AML-193 (cell line): Measurements from ENCODE around the gene UBE2K.
"Not testable (repeated sequence)": the region's sequence is repeated elsewhere in the genome, so short reads cannot be mapped to it uniquely, and the experiment has no call there.

Experiments used
- DNase-seq, 2 experiments: peaks; one replicate each; lab custom pipeline; 2025; lab: John Stamatoyannopoulos, UW

UBE2K gene

GRCh38 chr4:39697740-39698423 lies at the start of gene UBE2K:
UBE2K (plus strand) TSS chr4:39698136; CDS start chr4:39698328, 192 bp downstream.
- peak; percentile 65 to 80 for DNase-seq

- no peak for DNase-seq
These were observed 49.7 kb upstream of the UBE2K start for GRCh38 chr4:39648213-39648612.

GRCh38 chr4:39648827-39649558 lies 48.9 kb upstream of the UBE2K start:
- no peak for DNase-seq

GRCh38 chr4:39649639-39650265 lies 48.2 kb upstream of the UBE2K start:
- no peak for DNase-seq

- not testable (repeated sequence) for DNase-seq
These were observed 46.4 kb upstream of the UBE2K start for GRCh38 chr4:39651586-39651985.

GRCh38 chr4:39655211-39655610 lies 42.7 kb upstream of the UBE2K start:
- no peak for DNase-seq

- no peak for DNase-seq
These were observed 42.1 kb upstream of the UBE2K start for GRCh38 chr4:39655876-39656275.

GRCh38 chr4:39656638-39657037 lies 41.3 kb upstream of the UBE2K start:
- not testable (repeated sequence) for DNase-seq

- no peak for DNase-seq
These were observed 40.5 kb upstream of the UBE2K start for GRCh38 chr4:39657465-39657864.

- no peak for DNase-seq
These were observed 39.2 kb upstream of the UBE2K start for GRCh38 chr4:39658756-39659155.

- DNase-seq, result no peak
These were observed 37.9 kb upstream of the UBE2K start for GRCh38 chr4:39660045-39660444.

- no peak for DNase-seq
These were observed 37.2 kb upstream of the UBE2K start for GRCh38 chr4:39660757-39661156.

GRCh38 chr4:39662683-39663082 lies 35.3 kb upstream of the UBE2K start:
- DNase-seq, result no peak

- no peak for DNase-seq
These were observed 32.9 kb upstream of the UBE2K start for GRCh38 chr4:39664828-39665731.

GRCh38 chr4:39667706-39668105 lies 30.2 kb upstream of the UBE2K start:
- DNase-seq, result no peak

- no peak for DNase-seq
These were observed 29.0 kb upstream of the UBE2K start for GRCh38 chr4:39668887-39669286.

GRCh38 chr4:39670296-39670695 lies 27.6 kb upstream of the UBE2K start:
- not testable (repeated sequence) for DNase-seq

GRCh38 chr4:39675681-39676080 lies 22.3 kb upstream of the UBE2K start:
- DNase-seq, result not testable (repeated sequence)

- DNase-seq, result not testable (repeated sequence)
These were observed 16.9 kb upstream of the UBE2K start for GRCh38 chr4:39681003-39681402.

- no peak for DNase-seq
These were observed 15.8 kb upstream of the UBE2K start for GRCh38 chr4:39682138-39682537.

- DNase-seq, result no peak
These were observed 11.9 kb upstream of the UBE2K start for GRCh38 chr4:39685990-39686389.

GRCh38 chr4:39687014-39687413 lies 10.9 kb upstream of the UBE2K start:
- DNase-seq, result no peak
